ENCODE data around the gene LPP. TPM values are rescaled to one million over a fixed set of nuclear protein-coding genes. Genes with fewer than 3 reads are reported as not detected.
"Not testable (repeated sequence)": the region's sequence is repeated elsewhere in the genome, so short reads cannot be mapped to it uniquely, and the experiment has no call there.

LPP gene
- total RNA-seq, 1 donor from 2014 or later = 96.7 TPM

DNA sequence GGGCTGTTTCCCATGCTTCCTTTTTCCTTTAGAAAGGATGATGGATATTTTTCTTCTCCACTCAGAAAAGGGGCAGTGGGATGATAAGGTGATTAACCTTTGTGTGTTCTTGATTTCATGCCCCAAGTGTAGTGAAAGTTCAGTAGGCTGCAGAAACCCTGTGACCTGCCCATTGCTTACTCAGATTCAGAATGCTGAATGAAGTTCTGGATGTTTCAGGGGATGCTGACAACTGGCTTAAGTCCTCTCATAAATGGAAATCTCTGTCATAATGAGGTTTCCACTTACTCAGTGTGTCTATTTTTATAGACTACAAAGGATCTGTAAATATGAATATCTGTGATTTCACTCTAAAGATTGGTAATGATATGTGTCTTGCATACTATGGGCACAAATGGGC, 546.5 kb downstream of the LPP start:
- Mint-ChIP-seq H3K9me3 (no peaks in the 10 kb centered on the region), H3K36me3 (peaks cover 6% of the 10 kb centered on the region), H3K4me1 (ENCODE audit: unreplicated experiment) (peaks cover 13% of the 10 kb centered on the region), H3K27me3 (no peaks in the 10 kb centered on the region), H3K27ac (no peak overlapping the region), H3K4me3 (no peak overlapping the region)
- no peak for DNase-seq (ENCODE audit: extremely low spot score, unreplicated experiment)
- no peak for TF ChIP-seq CTCF (conservative IDR thresholded peaks at IDR 0.05)

DNA sequence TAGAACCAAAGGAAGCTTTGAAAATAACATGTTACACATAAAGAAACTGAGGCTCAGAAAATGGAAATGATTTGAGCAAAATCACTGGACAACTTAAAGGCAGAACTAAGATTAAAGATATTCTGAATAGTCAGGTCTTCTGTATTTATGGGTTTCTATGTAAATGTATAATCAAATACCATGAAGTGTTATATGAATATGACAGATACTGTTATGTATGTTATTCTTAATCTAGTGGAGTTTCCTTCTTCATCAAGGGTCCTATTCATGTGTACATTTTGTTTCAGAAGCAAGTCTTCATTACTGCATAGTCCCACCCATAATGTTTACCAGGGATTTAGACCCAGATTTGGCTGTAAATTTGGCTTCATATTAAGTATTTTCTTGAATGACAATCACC, 547.0 kb downstream of the LPP start:
- H3K27me3 Mint-ChIP-seq = no peaks in the 10 kb centered on the region
- peaks cover 13% of the 10 kb centered on the region for H3K4me1 Mint-ChIP-seq (ENCODE audit: unreplicated experiment)
- no peaks in the 10 kb centered on the region for H3K9me3 Mint-ChIP-seq
- TF ChIP-seq CTCF (conservative IDR thresholded peaks at IDR 0.05) = no peak
- no peak overlapping the region for H3K27ac Mint-ChIP-seq
- H3K4me3 Mint-ChIP-seq = no peak overlapping the region
- H3K36me3 Mint-ChIP-seq = peaks cover 6% of the 10 kb centered on the region
- no peak for DNase-seq (ENCODE audit: extremely low spot score, unreplicated experiment)

GRCh38 chr3:188701485-188701969, 547.6 kb downstream of the LPP start:
- no peak for DNase-seq (ENCODE audit: extremely low spot score, unreplicated experiment)
- no peak for TF ChIP-seq CTCF (conservative IDR thresholded peaks at IDR 0.05)
- H3K36me3 Mint-ChIP-seq = peaks cover 6% of the 10 kb centered on the region
- H3K27ac Mint-ChIP-seq = no peak overlapping the region
- H3K27me3 Mint-ChIP-seq = no peaks in the 10 kb centered on the region
- peaks cover 13% of the 10 kb centered on the region for H3K4me1 Mint-ChIP-seq (ENCODE audit: unreplicated experiment)
- H3K4me3 Mint-ChIP-seq = no peak overlapping the region
- H3K9me3 Mint-ChIP-seq = no peaks in the 10 kb centered on the region

- DNase-seq (ENCODE audit: extremely low spot score, unreplicated experiment); H3K4me3 Mint-ChIP-seq; H3K27me3 Mint-ChIP-seq; H3K27ac Mint-ChIP-seq; H3K9me3 Mint-ChIP-seq; H3K36me3 Mint-ChIP-seq: not testable (repeated sequence)
- peaks cover 11% of the 10 kb centered on the region for H3K4me1 Mint-ChIP-seq (ENCODE audit: unreplicated experiment)
These were observed 548.1 kb downstream of the LPP start for GRCh38 chr3:188702028-188702427.

DNA sequence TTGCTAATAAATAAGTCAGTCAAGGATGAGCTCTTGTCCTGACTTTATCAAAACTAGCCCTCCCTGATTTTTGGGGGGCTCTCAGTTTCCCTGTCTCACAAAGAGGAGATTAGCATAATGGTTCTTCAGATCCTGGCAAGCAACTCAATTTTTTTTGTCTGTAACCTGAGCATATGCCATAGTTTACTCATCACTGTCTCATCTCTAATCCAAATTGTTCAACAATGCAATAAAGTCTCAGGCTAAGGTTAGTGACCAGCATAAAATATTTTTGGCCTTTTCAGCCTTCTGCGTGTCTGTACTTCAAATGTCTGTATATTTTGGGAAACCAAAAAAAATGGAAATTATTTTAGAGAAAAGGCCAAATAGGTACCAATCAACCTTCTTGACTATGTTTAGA, 552.2 kb downstream of the LPP start:
- Mint-ChIP-seq H3K27me3 (no peaks in the 10 kb centered on the region), H3K36me3 (peaks cover 12% of the 10 kb centered on the region), H3K27ac (no peak overlapping the region), H3K4me3 (no peak overlapping the region), H3K4me1 (ENCODE audit: unreplicated experiment) (no peaks in the 10 kb centered on the region), H3K9me3 (no peaks in the 10 kb centered on the region)
- TF ChIP-seq CTCF (conservative IDR thresholded peaks at IDR 0.05) = no peak
- no peak for DNase-seq (ENCODE audit: extremely low spot score, unreplicated experiment)

DNA sequence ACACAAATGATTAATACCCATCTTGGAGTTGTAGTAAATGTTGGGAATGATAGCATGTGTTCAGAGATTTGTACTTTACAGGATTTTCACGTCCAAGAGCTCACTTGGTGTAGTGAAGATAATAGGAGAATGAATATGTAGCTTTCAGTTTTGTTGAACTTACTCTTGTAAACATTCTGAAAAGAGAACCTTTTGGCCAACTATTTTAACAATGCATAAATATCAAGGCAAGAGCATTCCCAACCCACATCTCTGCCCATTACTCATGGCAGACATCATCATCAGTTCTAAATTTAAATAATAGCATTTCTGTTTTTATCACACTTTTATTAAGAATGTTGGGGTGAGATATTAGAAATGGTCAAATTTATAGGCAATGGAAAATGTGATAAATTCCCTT, 552.6 kb downstream of the LPP start:
- no peak for DNase-seq (ENCODE audit: extremely low spot score, unreplicated experiment)
- Mint-ChIP-seq H3K4me3 (no peak overlapping the region), H3K4me1 (ENCODE audit: unreplicated experiment) (no peaks in the 10 kb centered on the region), H3K27ac (no peak overlapping the region), H3K36me3 (peaks cover 12% of the 10 kb centered on the region), H3K27me3 (no peaks in the 10 kb centered on the region), H3K9me3 (no peaks in the 10 kb centered on the region)
- no peak for TF ChIP-seq CTCF (conservative IDR thresholded peaks at IDR 0.05)

Measured in type B pancreatic cell (in vitro differentiated cells).